Stimulated activated CD8-positive, alpha-beta memory T cell treated with anti-CD3 and anti-CD28 coated beads, Interleukin-15, amount 100 ng/mL, for 48 hours (primary cell): ENCODE data around the gene CHTOP.
"Not testable (repeated sequence)": the region's sequence is repeated elsewhere in the genome, so short reads cannot be mapped to it uniquely, and the experiment has no call there.

Experiments
- DNase-seq, 2 donors: peaks; one replicate each; pipeline ENCODE4 v3.0.0-alpha.2; 2020; ENCODE audit warnings: low read depth in 2 of 2

Gene CHTOP

DNA sequence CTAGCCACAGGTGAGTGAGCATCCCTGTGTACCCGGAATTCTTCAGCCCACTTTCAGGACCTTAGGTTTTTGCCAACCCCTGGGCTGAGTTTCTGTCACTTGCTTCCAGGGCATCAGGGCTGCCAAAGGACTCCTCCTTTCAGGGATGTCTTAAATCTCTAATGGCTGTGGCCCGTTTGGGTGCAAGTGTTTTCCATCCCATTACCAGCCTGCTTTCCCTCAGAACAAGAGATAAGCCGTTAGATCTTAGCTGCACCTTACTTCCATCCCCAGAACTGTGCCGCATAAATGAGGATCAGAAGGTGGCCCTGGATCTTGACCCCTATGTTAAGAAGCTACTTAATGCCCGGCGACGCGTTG lies 25.3 kb downstream of the CHTOP start:
- DNase-seq = no peak

- no peak for DNase-seq
These were observed 25.8 kb downstream of the CHTOP start for GRCh38 chr1:153659656-153660055.

DNA sequence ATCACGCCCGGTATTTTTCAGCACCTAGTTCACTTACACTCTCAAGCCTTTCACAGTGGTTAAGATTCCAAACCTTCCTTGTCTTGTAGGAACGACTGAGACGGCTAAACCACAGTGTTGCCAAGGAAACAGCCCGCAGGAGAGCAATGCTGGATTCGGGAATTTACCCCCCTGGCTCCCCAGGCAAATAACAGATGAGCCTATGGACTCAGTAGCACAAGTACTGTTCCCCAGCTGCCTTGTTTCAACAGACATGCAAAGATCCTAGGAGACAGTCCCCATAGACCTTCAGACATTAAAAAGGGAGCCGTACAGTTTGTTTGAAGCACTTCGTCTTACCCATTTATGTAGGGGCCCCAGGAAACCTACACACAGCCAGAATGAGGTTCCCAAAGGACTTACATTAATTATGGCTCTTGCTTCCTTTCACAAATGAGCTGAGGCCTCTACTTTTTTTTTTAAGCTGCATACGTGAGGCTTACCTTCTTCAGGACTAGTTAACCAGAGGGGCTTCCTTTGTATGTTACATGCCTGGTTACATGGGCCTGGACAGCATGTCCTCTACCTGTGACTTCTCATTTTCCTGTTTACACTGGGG lies 27.3 kb downstream of the CHTOP start:
- no peak for DNase-seq

DNA sequence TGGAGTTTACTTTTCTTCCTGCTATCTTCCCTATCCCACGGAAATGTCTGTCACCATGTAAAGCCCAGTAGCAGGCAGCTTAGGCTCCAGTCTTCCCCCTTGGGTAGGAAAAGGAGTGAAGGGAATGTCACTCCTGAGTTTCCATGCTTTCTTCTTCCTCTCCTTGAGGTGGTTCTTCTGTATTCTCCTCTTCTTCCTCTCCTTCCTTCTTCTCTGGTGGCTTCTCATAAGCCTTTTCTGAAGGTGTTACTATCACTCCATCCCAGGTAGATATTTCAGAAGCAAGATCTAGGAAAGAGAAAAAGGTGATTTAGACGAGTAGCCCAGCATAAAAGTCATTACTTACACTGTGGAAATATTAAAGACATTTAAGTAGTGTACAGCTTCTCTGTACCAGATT lies 28.4 kb downstream of the CHTOP start:
- DNase-seq = no peak

DNA sequence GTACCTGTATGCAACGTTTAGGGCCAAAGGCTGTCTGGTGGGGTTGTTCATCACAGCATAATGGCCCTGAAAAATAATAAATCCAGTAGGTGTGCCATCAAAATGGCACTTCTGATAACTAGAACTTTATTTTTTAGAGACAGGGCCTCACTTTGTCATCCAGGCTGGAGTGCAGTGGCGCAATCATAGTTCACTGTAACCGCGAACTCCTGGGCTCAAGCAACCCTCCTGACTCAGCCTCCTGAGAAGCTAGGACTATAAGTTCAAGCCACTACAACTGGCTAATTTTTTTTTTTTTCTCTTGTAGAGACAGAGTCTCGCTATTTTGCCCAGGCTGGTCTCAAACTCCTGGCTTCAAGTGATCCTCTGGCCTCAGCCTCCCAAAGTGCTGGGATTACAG lies 29.3 kb downstream of the CHTOP start:
- no peak for DNase-seq

- no peak for DNase-seq
These were observed 33.6 kb downstream of the CHTOP start for GRCh38 chr1:153667439-153667838.

DNA sequence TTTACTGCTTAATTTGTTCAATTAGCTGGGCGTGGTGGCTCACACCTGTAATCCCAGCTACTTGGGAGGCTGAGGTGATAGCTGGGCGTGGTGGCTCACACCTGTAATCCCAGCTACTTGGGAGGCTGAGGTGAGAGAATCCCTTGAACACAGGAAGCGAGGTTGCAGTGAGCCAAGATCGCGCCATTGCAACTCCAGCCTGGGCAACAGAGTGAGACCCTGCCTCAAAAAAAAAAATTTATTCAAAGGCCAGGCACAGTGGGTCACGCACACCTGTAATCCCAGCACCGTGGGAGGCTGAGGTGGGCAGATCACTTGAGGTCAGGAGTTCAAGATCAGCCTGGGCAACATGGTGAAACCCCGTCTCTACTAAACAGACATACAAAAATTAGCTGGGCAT lies 34.8 kb downstream of the CHTOP start:
- not testable (repeated sequence) for DNase-seq

DNA sequence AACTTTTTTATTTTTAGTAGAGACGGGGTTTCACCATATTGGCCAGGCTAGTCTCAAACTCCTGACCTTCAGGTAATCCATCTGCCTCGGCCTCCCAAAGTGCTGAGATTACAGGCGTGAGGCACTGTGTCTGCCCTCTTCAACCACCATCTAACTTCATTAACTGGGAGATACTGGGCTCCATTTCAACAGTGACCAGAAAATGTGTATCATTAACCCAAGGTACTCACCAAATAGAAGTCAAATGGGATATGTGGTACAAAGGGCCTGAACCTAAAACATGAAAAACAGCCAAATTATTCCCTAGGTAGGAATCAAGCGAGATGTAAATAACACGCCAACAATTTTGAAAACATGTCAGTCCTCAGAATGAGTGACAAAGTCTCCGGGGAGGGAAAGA lies 35.7 kb downstream of the CHTOP start:
- no peak for DNase-seq

GRCh38 chr1:153670257-153670858 lies 36.5 kb downstream of the CHTOP start:
- no peak for DNase-seq

GRCh38 chr1:153670859-153671627 lies 37.2 kb downstream of the CHTOP start, which contains the start of gene ILF2:
Gene ILF2, minus strand, starts transcription at chr1:153670993. Its CDS starts 71 bp downstream, at chr1:153670922.
- DNase-seq = peak; percentile 93 to 94

DNA sequence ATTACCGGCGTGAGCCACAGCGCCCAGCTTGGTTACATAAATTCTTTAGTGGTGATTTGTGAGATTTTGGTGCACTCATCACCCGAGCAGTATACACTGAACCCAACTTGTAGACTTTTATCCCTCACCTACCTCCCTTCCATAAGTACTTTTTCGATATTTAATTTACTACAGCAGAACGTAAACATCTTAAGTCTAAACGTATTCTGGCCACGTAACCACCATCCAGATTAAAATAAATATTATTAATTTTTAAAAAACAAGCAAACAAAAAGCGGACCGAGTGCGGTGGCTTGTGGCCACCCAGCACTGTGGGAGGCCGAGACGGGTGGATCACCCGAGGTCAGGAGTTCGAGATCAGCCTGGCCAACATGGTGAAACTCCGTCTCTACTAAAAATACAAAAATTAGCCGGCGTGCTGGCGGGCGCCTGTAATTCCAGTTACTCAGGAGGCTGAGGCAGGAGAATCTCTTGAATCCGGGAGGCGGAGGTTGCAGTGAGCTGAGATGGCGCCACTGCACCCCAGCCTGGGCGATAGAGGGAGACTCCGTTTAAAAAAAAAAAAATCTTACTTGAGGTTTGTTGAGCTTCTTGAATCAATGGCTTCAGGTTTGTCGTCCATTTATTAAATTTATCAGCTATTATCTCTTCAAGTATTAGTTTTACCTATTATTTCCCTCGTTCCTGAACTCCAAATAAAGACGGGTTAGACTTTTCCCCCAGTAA lies 37.9 kb downstream of the CHTOP start:
- DNase-seq = peak; percentile 34 to 48

DNA sequence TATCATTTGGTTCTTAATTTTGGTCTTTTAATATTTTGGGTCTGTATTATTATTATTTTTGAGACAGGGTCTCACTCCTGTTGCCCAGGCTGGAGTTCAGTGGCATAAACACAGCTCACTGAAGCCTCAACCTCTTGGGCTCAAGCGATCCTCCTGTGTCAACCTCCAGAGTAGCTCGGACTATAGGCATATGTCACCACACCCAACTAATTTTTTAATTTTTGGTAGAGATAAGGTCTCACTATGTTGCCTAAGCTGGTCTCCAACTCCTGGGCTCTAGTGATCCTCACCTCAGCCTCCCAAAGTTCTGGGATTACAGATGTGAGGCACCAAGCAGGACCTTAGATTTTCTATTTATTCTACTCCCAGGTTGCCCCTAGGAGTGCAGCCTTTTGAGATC lies 39.6 kb downstream of the CHTOP start:
- DNase-seq = no peak

DNA sequence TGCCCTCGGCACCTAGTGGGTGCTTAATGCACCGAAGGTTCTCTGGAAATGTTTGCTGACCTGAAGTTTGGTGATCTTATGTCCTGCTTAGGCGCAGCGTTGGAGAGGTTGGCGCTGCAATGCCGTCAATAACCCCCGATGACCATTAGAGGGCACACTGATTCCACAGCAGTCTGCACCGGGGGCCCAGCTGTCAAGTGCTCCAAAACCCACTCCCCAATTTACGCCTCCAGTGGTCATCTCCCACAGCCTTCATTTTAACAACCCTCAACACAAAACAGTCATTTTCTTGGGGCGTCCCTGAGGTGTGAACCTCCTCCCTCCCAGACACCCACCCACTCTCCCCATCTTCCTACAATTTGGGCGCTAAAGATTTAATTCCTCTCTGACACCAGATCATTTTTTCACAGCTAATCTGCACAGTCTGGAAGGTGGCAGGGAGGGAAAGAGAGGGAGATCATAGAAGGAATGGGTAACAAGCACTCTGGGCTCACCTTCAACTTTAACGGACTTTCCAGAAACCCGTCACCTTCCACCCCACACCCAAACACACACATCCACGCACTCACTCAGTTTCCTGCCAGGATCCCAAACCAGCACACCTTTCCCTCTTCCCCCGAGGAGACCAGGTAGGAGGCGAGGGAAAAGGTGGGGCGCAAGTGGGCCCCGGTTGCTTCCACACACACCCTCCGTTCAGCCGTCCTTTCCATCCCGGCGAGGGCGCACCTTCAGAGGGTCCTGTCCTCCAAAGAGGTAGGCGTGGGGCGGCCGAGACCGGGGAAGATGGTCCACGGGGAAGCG lies 44.1 kb downstream of the CHTOP start:
- DNase-seq = no peak

- no peak for DNase-seq
These were observed 44.9 kb downstream of the CHTOP start, which contains the start of gene NPR1 for GRCh38 chr1:153678519-153679336. Gene NPR1, plus strand, starts transcription at chr1:153678688. Its CDS starts 421 bp downstream, at chr1:153679109.

DNA sequence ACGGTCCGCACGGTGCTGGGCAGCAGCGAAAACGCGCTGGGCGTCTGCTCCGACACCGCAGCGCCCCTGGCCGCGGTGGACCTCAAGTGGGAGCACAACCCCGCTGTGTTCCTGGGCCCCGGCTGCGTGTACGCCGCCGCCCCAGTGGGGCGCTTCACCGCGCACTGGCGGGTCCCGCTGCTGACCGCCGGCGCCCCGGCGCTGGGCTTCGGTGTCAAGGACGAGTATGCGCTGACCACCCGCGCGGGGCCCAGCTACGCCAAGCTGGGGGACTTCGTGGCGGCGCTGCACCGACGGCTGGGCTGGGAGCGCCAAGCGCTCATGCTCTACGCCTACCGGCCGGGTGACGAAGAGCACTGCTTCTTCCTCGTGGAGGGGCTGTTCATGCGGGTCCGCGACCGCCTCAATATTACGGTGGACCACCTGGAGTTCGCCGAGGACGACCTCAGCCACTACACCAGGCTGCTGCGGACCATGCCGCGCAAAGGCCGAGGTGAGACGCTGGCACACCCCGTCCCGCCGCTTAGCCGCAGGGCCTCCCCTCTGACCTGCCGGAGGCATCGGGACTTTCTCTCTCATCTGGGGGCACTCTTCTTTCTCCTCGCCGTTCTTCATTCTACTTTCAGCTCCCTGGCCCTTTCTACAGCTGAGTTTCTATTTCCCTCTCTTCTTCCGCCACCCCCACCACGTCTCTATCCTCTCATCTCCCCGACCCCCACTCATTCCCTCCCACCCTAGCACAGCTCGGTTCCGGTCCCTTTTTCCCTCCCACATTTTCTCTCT lies 45.7 kb downstream of the CHTOP start:
- no peak for DNase-seq

GRCh38 chr1:153680120-153680403 lies 46.2 kb downstream of the CHTOP start:
- DNase-seq = no peak

DNA sequence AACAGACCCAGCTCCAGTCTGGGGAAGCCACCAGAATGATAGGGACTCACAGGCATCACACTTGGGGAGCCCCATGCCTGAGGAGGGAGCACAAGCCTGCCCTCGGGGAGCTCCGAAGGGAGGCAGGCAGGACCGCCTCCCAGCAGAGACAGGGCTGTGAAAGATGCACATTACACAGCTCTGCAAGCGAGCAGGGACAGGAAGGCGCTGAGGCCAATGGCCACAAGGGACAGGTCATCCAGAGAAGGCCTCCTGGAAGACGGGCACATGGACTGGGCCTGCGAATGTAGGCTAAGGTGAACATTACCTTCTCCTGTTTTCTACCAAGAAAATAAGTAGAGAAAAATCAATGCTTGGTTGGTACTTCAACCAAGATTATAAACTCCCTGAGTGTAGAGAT lies 48.9 kb downstream of the CHTOP start:
- no peak for DNase-seq

- DNase-seq = no peak
These were observed 50.0 kb downstream of the CHTOP start for GRCh38 chr1:153683854-153684253.

DNA sequence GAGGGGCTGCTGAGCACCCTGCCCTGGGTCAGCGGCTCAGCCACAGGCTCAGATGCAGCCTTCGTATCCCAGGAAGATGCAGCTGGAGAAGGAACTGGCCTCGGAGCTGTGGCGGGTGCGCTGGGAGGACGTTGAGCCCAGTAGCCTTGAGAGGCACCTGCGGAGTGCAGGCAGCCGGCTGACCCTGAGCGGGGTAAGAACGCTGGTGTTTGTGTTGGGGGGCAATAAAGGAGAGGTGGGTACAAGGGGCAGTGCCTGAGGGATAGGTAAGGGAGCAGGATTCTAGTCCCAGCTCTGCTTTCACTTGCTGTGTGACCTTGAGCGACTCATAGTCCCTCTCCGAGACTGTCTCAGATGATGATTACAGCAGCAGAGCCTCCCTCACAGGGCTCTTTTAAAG lies 51.0 kb downstream of the CHTOP start:
- no peak for DNase-seq
